Lung (tissue), 16 donors: ENCODE data around the gene OPRM1. TPM values are rescaled to one million over a fixed set of nuclear protein-coding genes. Genes with fewer than 3 reads are reported as not detected.

Source experiments
- ATAC-seq: fragments of 200-7000 bp; cut with Tn5 transposase; one replicate; pipeline ENCODE4 v1.9.1; 2020; ENCODE audit warnings: moderate number of reproducible peaks; ENCODE audit not compliant: insufficient read depth, low FRiP score
- DNase-seq, 3 donors: peaks; one replicate each; pipeline ENCODE4 v3.0.0-alpha.2; 2013 to 2017
- H3K27ac ChIP-seq, 2 donors: one replicate each; pipeline ENCODE4 v1.5.1; 2013; ENCODE audit warnings: mild to moderate bottlenecking in 2 of 2, moderate library complexity in 2 of 2, control low read depth in 1 of 2, inconsistent platforms in 1 of 2, low read depth in 1 of 2, low read length in 1 of 2
- H3K27me3 ChIP-seq, 3 donors: one replicate each; pipeline ENCODE4 v1.5.1; 2013; ENCODE audit warnings: low read length in 2 of 3; ENCODE audit not compliant: control insufficient read depth in 3 of 3, insufficient read depth in 3 of 3
- H3K36me3 ChIP-seq, 4 donors: one replicate each; pipeline ENCODE4 v1.5.1; 2013; ENCODE audit warnings: low read length in 4 of 4, mild to moderate bottlenecking in 1 of 4, moderate library complexity in 1 of 4; ENCODE audit not compliant: control insufficient read depth in 4 of 4, insufficient read depth in 4 of 4
- H3K4me1 ChIP-seq, 5 donors: one replicate each; pipeline ENCODE4 v1.5.1; 2013; ENCODE audit warnings: low read length in 5 of 5, mild to moderate bottlenecking in 2 of 5, moderate library complexity in 1 of 5; ENCODE audit not compliant: control insufficient read depth in 5 of 5, insufficient read depth in 5 of 5
- H3K4me3 ChIP-seq: one replicate; pipeline ENCODE4 v1.5.1; 2013; ENCODE audit warnings: mild to moderate bottlenecking, control low read depth, moderate library complexity
- H3K9ac ChIP-seq, 2 donors: one replicate each; pipeline ENCODE4 v1.5.1; 2013; ENCODE audit warnings: low read length in 2 of 2, control low read depth in 1 of 2; ENCODE audit not compliant: insufficient read depth in 1 of 2
- H3K9me3 ChIP-seq, 4 donors: one replicate each; pipeline ENCODE4 v1.5.1; 2013; ENCODE audit warnings: low read length in 3 of 4, mild to moderate bottlenecking in 1 of 4, moderate library complexity in 1 of 4; ENCODE audit not compliant: control insufficient read depth in 4 of 4, insufficient read depth in 3 of 4
- WGBS, 2 donors: extraction: QIAGEN DNeasy Blood & Tissue Kit; methylation state at CpG; one replicate each; pipeline ENCODE4 v1.1.7; 2013; 5-methylcytosine and 5-hydroxymethylcytosine counted together
- long read RNA-seq, 5 donors: transcript quantifications; one replicate each; lab custom pipeline, GENCODE V29; 2026
- polyA plus RNA-seq, 2 donors: library from polyadenylated mRNA; stranded (reverse); fragments of 200-250 nt; gene quantifications; one replicate each; pipeline ENCODE4 v1.2.1, GENCODE V29; 2013
- total RNA-seq, 2 donors: library from RNA; depleted of rRNA in 1 of 2; stranded (reverse); fragments of >200 nt in 1 of 2; gene quantifications; one replicate each; pipeline ENCODE4 v1.2.1, GENCODE V29; 2014 to 2021
- TF ChIP-seq, protein P1 (sequence below): IDR thresholded peaks from 2 replicates; pipeline ENCODE4 v1.5.1; 2012; ENCODE audit warnings: mild to moderate bottlenecking; ENCODE audit errors: control extremely low read depth, extremely low read depth
- donor health status: control.
- donor health status: control.
- donor health status: Bipolar disorder and iron deficiency.
- donor health status: healthy.
- donor health status: DM: yes; HTN: yes; CAD: no.

The OPRM1 gene
- not detected for total RNA-seq
- not detected for polyA plus RNA-seq
- long read RNA-seq, donor 1: 0 reads
- long read RNA-seq, donor 2: 0 reads
- long read RNA-seq, donor 3: 0 reads
- long read RNA-seq, donor 4: 0 reads
- long read RNA-seq, donor 5: 0 reads

DNA sequence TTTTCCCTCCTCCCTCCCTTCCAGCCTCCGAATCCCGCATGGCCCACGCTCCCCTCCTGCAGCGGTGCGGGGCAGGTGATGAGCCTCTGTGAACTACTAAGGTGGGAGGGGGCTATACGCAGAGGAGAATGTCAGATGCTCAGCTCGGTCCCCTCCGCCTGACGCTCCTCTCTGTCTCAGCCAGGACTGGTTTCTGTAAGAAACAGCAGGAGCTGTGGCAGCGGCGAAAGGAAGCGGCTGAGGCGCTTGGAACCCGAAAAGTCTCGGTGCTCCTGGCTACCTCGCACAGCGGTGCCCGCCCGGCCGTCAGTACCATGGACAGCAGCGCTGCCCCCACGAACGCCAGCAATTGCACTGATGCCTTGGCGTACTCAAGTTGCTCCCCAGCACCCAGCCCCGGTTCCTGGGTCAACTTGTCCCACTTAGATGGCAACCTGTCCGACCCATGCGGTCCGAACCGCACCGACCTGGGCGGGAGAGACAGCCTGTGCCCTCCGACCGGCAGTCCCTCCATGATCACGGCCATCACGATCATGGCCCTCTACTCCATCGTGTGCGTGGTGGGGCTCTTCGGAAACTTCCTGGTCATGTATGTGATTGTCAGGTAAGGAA, at the start of gene OPRM1:
OPRM1 (plus strand) TSS at position 10 of the 612 bp plus-strand sequence; CDS start at position 315, 305 bp downstream.
- Histone ChIP-seq H3K9me3 (peaks cover 0 to 8% (median 0%) of the 10 kb centered on the region in 4 donors), H3K27me3 (peaks cover 0 to 10% (median 0%) of the 10 kb centered on the region in 3 donors), H3K27ac (no peak within 1 kb of the TSS), H3K4me3 (no peak within 1 kb of the TSS), H3K36me3 (no peaks in the 10 kb centered on the region), H3K9ac (no peak within 1 kb of the TSS), H3K4me1 (no peaks in the 10 kb centered on the region)
- WGBS, 2 donors: 6 to 7% methylated on average over 36 to 38 of the region's 38 CpGs
- TF ChIP-seq, protein P1, sequence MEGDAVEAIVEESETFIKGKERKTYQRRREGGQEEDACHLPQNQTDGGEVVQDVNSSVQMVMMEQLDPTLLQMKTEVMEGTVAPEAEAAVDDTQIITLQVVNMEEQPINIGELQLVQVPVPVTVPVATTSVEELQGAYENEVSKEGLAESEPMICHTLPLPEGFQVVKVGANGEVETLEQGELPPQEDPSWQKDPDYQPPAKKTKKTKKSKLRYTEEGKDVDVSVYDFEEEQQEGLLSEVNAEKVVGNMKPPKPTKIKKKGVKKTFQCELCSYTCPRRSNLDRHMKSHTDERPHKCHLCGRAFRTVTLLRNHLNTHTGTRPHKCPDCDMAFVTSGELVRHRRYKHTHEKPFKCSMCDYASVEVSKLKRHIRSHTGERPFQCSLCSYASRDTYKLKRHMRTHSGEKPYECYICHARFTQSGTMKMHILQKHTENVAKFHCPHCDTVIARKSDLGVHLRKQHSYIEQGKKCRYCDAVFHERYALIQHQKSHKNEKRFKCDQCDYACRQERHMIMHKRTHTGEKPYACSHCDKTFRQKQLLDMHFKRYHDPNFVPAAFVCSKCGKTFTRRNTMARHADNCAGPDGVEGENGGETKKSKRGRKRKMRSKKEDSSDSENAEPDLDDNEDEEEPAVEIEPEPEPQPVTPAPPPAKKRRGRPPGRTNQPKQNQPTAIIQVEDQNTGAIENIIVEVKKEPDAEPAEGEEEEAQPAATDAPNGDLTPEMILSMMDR: no peak
- no peak for ATAC-seq
- peak; percentile 68 to 84 (median 84) for DNase-seq

DNA sequence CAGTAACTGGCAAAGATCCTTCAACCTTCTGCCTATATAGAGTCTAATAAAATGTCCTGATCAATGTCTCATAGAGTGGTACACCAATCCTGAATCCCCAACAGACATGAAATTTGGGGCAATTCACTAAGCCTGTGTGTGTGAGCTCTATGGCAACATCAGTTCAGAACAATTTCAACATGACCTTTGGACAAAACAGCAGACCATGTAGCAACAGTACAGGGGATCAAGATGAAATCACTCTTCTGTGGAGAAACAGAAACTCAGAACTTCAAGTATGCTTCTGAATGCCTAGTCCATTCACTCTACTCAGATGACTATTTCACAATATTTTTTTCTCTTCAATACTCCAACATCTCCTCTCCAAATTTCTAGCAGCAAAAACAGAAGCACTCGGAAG, 49.1 kb upstream of the OPRM1 start:
- DNase-seq: no peak
- no peaks in the 10 kb centered on the region for H3K27me3 ChIP-seq
- no peak overlapping the region for H3K27ac ChIP-seq
- H3K4me3 ChIP-seq: no peak overlapping the region
- no peak overlapping the region for H3K9ac ChIP-seq
- H3K36me3 ChIP-seq: no peaks in the 10 kb centered on the region
- 77 to 85% methylated on average over 1 of the region's 1 CpG for WGBS, 2 donors
- ATAC-seq: peak; percentile 34
- no peaks in the 10 kb centered on the region for H3K4me1 ChIP-seq
- TF ChIP-seq, protein P1: no peak
- H3K9me3 ChIP-seq: no peaks in the 10 kb centered on the region

DNA sequence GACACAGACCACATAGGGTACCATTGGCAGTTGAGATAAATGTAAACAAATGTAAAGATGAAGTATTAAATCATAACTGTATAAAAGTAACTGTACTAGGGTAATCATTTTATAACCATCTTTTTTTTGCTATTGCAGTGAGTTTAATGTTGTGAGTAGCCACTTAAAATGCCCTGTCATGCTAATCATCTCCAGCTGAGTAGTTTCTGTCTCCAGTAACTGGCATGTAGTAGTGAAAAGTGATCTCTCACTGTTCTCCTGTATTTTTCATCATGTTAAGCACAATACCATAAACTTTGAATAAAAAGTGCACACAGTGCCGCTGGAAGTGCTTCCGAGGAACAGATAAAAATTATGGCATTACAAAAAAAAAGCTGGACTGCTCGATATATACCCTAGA, 45.0 kb upstream of the OPRM1 start:
- Histone ChIP-seq H3K9me3 (no peaks in the 10 kb centered on the region), H3K4me3 (no peak overlapping the region), H3K27ac (no peak overlapping the region), H3K9ac (no peak overlapping the region), H3K27me3 (no peaks in the 10 kb centered on the region), H3K36me3 (no peaks in the 10 kb centered on the region), H3K4me1 (no peaks in the 10 kb centered on the region)
- WGBS, 2 donors: 77 to 86% methylated on average over 3 of the region's 3 CpGs
- DNase-seq (no peak), ATAC-seq (no peak)
- TF ChIP-seq, protein P1: no peak
